ENCODE data around the gene FAM227B. TPM values are rescaled to one million over a fixed set of nuclear protein-coding genes. Genes with fewer than 3 reads are reported as not detected.

FAM227B gene
- total RNA-seq, 2 donors from 2014 or later: 8.3 to 12.9 TPM

DNA sequence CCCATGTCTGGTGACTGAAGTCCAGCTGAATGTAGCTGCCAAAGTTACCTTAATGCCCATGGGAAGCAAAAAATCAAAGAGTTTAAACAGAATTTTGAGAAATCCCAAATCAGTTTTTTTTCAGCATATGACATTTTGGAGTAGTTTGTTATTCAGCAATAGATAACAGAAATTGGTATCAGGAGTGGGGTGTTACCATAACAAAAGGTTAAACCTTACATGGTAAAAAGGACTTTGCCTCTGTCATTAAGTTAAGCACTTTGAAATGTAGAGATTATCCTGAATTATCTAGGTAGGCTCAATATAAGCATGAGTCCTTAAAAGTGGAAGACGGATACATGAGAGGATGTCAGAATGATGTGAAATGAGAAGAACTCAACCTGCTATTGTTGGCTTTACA lies 32.3 kb upstream of the FAM227B start:
- H3K36me3 ChIP-seq: no peaks in the 10 kb centered on the region
- no peaks in the 10 kb centered on the region for H3K27me3 ChIP-seq (replicated peaks; ENCODE audit: insufficient read depth)
- H3K4me3 ChIP-seq: no peak overlapping the region
- intact Hi-C loops (cut with DNase I): no loop called here
- 93% methylated on average over 1 of the region's 1 CpG for WGBS
- no peaks in the 10 kb centered on the region for H3K4me1 ChIP-seq (replicated peaks)
- no peaks in the 10 kb centered on the region for H3K9me3 ChIP-seq
- DNase-seq (ENCODE audit: low spot score): no peak
- H3K27ac ChIP-seq: no peak overlapping the region
- no peak for TF ChIP-seq POLR2A (IDR thresholded peaks at IDR 0.05)
- no peak for TF ChIP-seq POLR2AphosphoS5 (IDR thresholded peaks at IDR 0.05)
- TF ChIP-seq, protein P1, sequence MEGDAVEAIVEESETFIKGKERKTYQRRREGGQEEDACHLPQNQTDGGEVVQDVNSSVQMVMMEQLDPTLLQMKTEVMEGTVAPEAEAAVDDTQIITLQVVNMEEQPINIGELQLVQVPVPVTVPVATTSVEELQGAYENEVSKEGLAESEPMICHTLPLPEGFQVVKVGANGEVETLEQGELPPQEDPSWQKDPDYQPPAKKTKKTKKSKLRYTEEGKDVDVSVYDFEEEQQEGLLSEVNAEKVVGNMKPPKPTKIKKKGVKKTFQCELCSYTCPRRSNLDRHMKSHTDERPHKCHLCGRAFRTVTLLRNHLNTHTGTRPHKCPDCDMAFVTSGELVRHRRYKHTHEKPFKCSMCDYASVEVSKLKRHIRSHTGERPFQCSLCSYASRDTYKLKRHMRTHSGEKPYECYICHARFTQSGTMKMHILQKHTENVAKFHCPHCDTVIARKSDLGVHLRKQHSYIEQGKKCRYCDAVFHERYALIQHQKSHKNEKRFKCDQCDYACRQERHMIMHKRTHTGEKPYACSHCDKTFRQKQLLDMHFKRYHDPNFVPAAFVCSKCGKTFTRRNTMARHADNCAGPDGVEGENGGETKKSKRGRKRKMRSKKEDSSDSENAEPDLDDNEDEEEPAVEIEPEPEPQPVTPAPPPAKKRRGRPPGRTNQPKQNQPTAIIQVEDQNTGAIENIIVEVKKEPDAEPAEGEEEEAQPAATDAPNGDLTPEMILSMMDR (IDR thresholded peaks at IDR 0.05): no peak

DNA sequence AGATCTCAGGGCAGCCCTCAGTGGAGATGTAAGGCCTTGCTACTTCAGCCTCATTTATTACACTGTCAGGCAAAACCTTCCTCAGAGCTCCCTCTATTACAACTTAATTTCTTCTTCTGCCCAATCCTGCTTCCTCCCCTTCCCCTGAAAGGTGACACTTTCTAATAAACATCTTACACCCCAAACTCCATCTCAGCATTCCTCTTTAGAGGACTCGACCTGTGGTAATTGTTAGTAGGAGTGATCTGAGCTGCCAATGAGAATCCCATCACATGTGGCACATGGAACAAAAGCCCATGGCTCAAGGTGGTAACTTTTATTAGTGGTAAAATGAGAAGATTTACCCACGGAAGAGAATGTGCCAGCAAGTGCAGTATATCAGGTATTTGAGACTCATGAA lies 30.1 kb upstream of the FAM227B start:
- H3K27ac ChIP-seq: no peak overlapping the region
- intact Hi-C loops (cut with DNase I): no loop called here
- no peaks in the 10 kb centered on the region for H3K36me3 ChIP-seq
- H3K9me3 ChIP-seq: no peaks in the 10 kb centered on the region
- DNase-seq (ENCODE audit: low spot score): no peak
- H3K4me1 ChIP-seq (replicated peaks): no peaks in the 10 kb centered on the region
- no peaks in the 10 kb centered on the region for H3K27me3 ChIP-seq (replicated peaks; ENCODE audit: insufficient read depth)
- H3K4me3 ChIP-seq: no peak overlapping the region
- TF ChIP-seq POLR2AphosphoS5 (IDR thresholded peaks at IDR 0.05) (no peak), POLR2A (IDR thresholded peaks at IDR 0.05) (no peak)
- TF ChIP-seq, protein P1 (IDR thresholded peaks at IDR 0.05): no peak
- 18% methylated on average over 2 of the region's 2 CpGs for WGBS

DNA sequence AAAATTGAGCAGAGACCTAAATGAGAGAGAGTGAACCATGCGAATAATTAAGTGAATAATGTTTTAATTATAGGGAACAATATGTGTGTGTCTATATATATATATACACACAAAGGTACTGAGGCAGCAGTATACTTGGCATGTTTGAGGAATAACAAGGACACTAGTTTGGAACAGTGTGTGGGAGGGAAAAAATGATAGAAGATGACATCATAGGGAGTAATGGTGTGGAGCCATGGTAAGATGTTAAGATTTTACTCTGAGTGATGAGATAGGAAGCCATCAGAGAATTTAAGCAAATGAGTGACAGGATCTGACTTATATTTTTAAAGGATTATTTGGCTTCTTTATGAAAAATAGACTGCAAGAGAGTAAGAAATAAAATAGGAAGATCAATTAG lies 29.4 kb upstream of the FAM227B start:
- intact Hi-C loops (cut with DNase I): no loop called here
- no peaks in the 10 kb centered on the region for H3K36me3 ChIP-seq
- no peaks in the 10 kb centered on the region for H3K27me3 ChIP-seq (replicated peaks; ENCODE audit: insufficient read depth)
- no peak overlapping the region for H3K4me3 ChIP-seq
- no peaks in the 10 kb centered on the region for H3K4me1 ChIP-seq (replicated peaks)
- TF ChIP-seq, protein P1 (IDR thresholded peaks at IDR 0.05): no peak
- no peak for TF ChIP-seq POLR2A (IDR thresholded peaks at IDR 0.05)
- WGBS: 93% methylated on average over 1 of the region's 1 CpG
- no peak overlapping the region for H3K27ac ChIP-seq
- no peak for DNase-seq (ENCODE audit: low spot score)
- H3K9me3 ChIP-seq: no peaks in the 10 kb centered on the region

DNA sequence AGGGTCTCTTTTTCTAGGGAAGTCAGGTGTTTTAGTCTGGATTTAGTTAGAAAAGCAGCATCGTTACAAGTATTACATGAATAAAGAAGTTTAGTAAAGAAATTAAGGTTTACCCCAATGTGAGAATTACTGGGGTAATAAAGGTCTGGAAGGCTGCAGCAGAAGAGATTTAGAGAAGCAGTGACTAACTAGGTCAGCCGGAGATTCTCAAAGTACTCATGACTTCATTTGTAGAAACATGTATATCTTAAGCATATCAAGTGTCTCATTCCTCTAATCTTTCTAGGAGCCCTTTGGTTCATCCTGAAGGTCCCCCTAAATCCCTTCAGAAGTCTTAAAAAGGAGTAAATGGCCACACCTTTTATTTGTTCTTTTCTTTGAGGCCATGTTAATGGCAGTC lies 26.3 kb upstream of the FAM227B start:
- Histone ChIP-seq H3K9me3 (no peaks in the 10 kb centered on the region), H3K4me1 (replicated peaks) (no peaks in the 10 kb centered on the region), H3K36me3 (no peaks in the 10 kb centered on the region), H3K27ac (no peak overlapping the region), H3K4me3 (no peak overlapping the region), H3K27me3 (replicated peaks; ENCODE audit: insufficient read depth) (no peaks in the 10 kb centered on the region)
- no peak for DNase-seq (ENCODE audit: low spot score)
- intact Hi-C loops (cut with DNase I): no loop called here
- WGBS: 84% methylated on average over 2 of the region's 2 CpGs
- TF ChIP-seq, protein P1 (IDR thresholded peaks at IDR 0.05): no peak
- TF ChIP-seq POLR2AphosphoS5 (IDR thresholded peaks at IDR 0.05) (no peak), POLR2A (IDR thresholded peaks at IDR 0.05) (no peak)

DNA sequence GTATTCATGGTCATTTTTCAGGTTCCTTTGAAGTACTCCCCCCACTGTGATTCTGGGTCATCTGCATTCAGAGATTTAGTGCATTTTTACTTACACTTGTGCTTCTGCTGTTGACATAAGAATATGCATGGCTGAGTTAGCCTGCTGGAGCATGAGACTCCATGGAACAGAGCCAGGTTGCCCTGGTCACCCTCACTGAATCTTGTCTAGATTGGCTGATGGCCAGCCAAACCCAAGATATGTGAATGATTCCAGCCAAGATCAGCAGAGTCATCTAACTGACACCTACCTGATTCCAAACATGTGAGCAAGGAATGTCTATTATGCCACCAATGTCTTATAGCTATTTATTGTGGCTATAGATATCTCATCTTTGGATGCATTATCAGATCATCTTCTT lies 25.3 kb upstream of the FAM227B start:
- intact Hi-C loops (cut with DNase I): no loop called here
- Histone ChIP-seq H3K4me3 (no peak overlapping the region), H3K36me3 (no peaks in the 10 kb centered on the region), H3K9me3 (no peaks in the 10 kb centered on the region), H3K27ac (no peak overlapping the region), H3K27me3 (replicated peaks; ENCODE audit: insufficient read depth) (no peaks in the 10 kb centered on the region), H3K4me1 (replicated peaks) (no peaks in the 10 kb centered on the region)
- peak; percentile 31 for DNase-seq (ENCODE audit: low spot score)
- TF ChIP-seq POLR2A (IDR thresholded peaks at IDR 0.05): no peak
- TF ChIP-seq, protein P1 (IDR thresholded peaks at IDR 0.05): no peak
